ENCODE results near the gene RTKN2.

The RTKN2 gene

GRCh38 chr10:62217683-62218082 is 51.0 kb downstream of the RTKN2 start:
- DNase-seq: no peak

DNA sequence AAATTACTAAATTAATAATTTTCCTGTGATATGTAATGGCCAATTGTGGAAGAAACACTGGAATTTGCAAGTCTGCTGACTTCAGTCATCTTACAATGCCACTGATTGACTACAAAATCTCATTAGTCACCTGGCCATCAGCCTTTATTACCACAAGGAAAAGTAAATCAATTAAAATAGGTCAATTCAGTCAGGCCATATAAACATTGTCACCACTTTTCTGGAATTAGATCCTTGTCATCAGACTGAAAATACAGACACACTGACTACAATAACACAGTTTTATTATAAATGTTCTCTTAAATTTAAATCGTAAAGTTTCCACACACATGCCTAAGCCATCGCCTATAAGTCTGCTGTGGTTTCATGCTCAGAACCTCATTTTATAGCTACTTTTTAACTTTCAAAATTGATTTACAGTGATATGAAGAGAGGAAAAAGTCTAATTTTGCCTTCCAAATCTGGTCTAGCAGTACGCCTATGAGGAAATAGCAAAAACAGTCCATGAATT is 54.2 kb downstream of the RTKN2 start:
- no peak for DNase-seq

DNA sequence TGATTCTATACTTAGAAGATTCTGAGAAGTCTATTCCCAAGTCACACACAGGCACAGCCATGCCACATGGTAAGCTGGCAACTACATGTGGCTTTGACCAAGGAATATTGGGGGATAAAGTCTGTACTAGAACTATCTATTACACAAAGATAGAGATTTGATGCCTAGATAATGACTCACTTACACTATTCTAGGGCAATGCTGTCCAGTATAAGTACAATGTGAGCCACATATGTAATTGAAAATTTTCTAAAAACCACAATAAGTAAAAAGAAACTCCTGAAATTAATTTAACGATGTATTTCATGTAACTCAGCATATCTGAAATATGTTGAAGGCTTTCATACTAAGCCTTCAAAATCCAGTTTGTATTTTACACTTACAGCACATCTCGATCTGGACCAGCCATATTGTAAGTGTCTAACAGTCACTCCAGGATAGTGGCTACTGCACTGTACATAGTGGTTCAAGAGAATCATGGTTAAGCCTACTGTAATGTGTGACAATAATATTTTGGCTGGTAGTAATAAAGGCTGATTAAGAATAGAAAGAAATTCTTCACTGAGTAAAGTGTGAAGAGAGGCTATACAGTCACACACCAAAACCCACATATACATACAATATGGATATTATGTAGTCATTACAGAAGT is 62.8 kb downstream of the RTKN2 start:
- no peak for DNase-seq

DNA sequence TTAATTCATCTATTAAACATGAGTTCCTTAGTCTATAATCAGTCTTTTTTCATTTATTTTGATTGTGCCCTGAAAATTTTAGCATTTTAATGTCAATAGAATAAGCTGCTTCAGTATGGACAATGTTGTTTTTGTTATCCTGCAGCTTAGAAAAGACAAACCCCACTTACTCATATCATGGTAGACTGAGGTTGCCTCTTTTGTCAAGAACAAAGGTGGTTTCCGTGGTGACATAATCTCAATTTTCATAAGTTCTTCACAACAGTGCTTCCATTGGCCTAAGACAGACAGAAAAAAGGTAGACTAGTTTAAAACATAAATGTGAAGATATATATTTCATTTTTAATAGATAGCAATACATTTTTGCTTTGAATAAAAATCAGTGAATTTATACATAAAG is 69.1 kb downstream of the RTKN2 start:
- no peak for DNase-seq

- no peak for DNase-seq
These were observed 72.1 kb downstream of the RTKN2 start for GRCh38 chr10:62196528-62196927.

- no peak for DNase-seq
These were observed 73.0 kb downstream of the RTKN2 start for GRCh38 chr10:62195675-62195926.

DNA sequence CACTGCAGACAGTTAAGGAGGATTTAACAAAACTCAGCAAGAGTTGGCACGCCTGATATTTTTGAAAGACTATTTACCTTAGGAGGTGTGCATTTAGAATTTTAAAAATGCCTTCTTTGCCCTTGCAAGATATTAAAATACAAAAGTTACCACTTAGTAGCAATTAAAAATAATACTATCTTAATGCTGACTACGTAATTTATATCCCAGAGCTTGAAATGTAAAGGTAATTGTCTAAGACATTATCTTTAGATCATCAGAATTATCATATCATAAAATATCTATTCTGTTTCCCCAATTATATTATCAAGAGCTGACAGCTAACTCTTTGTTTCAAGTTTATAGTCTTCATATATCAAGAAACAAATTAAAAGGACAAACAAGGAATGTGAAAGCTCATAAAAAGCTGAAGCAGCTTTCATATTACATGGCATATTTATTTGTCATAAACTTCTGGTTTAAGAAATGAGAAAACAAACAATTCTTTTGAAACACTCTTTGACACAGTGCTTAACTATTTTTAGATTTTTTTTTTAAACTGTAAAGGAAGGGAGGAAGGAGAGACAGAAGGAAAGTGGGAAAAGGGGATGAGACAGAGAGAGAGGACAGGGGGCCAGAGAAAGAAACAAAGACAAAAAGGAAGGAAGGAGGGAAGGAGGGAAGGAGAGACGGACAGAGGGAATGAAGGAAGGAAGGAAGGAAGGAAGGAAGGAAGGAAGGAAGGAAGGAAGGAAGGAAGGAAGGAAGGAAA is 73.5 kb downstream of the RTKN2 start:
- no peak for DNase-seq

GRCh38 chr10:62193479-62193878 is 75.2 kb downstream of the RTKN2 start:
- no peak for DNase-seq

DNA sequence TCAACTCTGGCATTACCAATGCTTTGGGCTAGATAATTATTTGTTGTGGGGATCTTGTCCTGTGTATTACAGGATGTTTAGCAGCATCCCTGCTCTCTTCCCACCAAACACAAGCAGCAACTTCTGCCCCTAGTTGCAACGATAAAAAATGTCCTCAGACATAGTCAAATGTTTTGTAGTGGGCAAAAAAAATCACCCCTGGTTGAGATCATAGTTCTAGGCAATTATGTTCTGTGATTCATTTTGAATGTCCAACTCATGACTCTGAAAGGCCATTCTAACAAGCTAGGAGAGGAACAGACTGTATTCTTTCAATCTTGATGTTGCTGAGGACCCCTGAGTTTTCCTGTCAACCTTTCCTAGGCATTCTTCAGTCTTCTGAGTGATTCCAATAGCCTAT is 79.5 kb downstream of the RTKN2 start:
- DNase-seq: no peak

- DNase-seq: no peak
These were observed 80.5 kb downstream of the RTKN2 start for GRCh38 chr10:62188021-62188616.

- no peak for DNase-seq
These were observed 81.5 kb downstream of the RTKN2 start for GRCh38 chr10:62186999-62187675.

GRCh38 chr10:62185919-62186692 is 82.5 kb downstream of the RTKN2 start:
- no peak for DNase-seq

GRCh38 chr10:62183857-62184795 is 84.5 kb downstream of the RTKN2 start:
- DNase-seq: no peak

DNA sequence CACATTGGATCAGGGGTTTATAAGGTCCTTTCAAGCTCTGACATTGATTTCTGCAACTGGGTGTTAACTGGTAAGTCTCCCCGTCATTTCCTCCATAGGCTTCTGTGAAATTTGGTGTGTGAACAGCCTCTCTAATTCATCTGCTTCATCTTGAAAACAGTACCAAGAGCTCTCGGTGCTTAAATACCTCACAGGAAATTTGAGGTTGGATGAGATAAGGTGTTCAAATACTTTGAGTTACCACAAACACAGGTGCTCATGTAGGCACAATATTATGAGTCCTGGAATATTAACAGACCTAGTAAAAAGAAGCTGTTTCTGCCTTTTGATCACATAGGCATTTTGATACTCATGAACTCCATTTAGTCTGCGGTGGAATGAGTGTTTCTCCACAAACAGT is 85.2 kb downstream of the RTKN2 start:
- no peak for DNase-seq

DNA sequence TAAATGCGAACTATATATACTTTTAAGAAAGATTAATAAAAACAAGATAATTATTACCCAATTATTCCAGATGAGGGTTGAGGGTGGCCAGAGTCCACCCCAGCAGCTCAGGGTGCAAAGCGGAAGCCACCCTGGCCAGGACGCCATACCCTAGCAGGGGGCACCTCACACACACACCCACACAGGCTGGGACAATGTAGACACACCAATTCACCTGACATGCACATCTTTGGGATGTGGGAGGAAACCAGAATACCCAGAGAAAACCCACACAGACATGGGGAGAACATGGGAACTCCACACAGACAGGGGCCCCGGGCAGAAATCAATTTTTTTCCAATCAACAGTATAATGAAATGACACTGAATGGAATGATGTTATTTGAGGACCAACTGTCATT is 86.0 kb downstream of the RTKN2 start:
- no peak for DNase-seq

GRCh38 chr10:62182171-62182570 is 86.5 kb downstream of the RTKN2 start:
- DNase-seq: no peak

- DNase-seq: no peak
These were observed 88.0 kb downstream of the RTKN2 start for GRCh38 chr10:62180677-62181076.

DNA sequence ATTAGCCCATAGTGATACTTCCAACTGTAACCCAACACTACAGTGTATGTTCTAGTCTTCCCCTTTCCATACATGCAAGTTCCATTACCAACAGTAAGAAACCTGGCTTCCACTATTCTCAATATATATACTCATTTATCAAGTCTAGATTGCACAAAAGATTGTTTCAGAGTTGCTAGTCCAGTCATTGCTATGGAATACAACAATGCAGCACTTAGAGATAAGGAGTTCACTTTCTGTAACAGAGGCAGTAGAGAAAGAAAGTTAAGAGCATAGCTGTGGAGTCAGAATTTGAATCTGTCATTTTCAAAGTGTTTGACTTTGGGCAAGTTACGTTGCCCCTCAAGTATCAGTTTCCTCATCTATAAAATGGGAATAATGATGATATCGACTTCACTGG is 90.1 kb downstream of the RTKN2 start:
- DNase-seq: no peak

DNA sequence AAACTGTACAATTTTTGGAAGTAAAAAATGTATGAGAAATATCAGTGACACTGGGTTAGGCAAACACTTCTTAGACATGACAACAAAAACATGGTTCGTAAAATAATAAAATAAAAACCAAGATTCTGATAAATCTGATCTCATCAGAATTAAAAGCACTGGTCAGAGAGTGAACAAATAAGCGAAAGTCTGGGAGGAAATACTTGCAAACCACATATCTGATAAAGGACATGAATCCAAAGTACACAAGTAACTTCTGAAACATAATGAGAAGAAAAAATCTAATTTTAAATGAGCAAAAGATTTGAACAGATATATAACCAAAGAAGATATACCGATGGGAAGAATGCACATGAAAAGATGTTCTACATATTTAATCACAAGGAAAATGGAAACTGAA is 91.5 kb downstream of the RTKN2 start:
- no peak for DNase-seq

DNA sequence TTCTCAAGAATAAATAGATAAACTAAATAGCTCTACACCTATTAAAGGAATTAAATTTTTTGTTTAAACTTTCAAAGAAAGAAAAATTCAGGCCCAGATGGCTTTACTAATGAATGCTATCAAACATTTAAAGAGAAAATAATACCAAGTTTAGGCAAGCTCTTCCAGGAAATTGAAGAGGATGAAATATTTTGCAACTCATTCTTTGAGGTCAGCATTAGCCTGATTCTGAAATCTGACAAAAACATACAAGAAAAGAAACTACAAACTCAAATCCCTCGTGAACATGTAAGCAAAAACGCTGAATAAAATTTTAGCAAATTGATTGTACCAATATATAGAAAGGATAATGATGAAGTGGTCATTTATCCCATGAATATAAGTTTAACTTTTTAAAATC is 93.4 kb downstream of the RTKN2 start:
- no peak for DNase-seq

DNA sequence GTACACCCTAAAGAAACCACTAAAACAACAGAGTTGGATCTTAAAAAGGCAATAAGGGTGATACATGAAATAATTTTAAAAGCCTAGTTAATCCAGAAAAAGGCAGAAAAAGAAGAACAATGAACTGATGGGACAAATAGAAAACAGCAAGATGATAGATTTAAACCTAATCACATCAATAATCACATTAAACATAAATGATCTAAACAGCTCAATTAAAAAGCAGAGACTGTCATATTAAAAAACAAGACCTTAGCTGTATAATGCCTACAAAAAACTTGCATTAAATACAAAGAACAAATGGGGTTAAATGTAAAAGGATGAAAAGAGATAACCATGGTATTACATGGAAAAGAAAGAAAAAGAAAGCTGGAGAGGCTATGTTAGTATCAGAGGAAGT is 96.2 kb downstream of the RTKN2 start:
- DNase-seq: no peak

GRCh38 chr10:62171791-62172190 is 96.9 kb downstream of the RTKN2 start:
- DNase-seq: no peak
